ENCODE results near the gene INTS15.
A peak's percentile ranks its signal among the peaks of the same experiment; 100 is the strongest.
"Not testable (repeated sequence)": the region's sequence is repeated elsewhere in the genome, so short reads cannot be mapped to it uniquely, and the experiment has no call there.

The INTS15 gene

DNA sequence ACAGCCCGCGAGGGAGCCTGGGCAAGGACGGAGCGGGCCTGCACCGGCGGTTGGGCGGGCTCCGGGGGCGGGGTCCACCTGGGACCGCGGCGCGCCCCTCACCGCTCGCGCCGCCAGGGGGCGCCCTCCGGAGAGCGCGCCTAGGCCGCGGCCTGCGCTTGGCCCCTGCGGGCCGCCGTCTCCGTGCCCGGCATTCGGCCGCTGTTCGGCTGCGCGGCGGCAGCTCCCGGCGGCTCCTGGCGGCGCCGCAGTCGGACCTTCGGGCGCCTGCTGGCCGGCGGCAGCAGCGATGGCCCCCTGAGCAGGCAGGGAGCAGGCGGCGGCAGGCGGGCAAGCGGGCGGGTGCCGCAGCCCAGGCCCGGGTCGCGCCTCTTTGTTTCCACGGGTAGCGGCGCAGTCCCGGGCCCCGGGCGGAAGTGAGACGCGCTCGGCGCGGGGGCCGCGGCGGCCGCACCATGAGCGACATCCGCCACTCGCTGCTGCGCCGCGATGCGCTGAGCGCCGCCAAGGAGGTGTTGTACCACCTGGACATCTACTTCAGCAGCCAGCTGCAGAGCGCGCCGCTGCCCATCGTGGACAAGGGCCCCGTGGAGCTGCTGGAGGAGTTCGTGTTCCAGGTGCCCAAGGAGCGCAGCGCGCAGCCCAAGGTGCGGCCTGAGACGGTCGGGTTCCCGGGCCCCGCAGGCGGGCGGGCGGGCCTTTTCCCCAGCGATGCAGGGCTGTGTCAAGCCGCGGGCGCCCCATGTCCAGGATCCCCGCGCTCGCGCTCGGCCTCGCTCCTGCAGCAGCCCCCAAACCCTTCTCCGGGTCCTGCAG, at the start of gene INTS15:
Gene INTS15 (plus strand): TSS at position 193 of the 816 bp plus-strand sequence. CDS start 263 bp downstream, at position 456.
- peak; percentile 85 for DNase-seq

DNA sequence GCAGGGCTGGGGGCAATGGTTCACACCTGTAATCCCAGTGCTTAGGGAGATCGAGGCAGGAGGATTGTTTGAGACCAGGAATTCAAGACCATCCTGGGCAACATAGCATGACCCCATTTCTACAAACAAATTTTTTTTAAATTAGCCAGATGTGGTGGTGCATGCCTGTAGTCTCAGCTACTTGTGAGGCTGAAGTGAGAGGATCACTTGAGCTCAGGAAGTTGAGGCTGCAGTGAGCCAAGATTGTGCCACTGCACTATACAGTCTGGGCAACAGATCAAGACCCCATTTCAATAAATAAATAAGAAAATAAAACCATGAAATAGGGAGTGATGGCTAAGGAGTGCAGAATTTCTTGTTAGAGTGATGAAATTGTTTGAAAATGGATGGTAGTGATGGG, 47.5 kb upstream of the INTS15 start:
- no peak for DNase-seq

DNA sequence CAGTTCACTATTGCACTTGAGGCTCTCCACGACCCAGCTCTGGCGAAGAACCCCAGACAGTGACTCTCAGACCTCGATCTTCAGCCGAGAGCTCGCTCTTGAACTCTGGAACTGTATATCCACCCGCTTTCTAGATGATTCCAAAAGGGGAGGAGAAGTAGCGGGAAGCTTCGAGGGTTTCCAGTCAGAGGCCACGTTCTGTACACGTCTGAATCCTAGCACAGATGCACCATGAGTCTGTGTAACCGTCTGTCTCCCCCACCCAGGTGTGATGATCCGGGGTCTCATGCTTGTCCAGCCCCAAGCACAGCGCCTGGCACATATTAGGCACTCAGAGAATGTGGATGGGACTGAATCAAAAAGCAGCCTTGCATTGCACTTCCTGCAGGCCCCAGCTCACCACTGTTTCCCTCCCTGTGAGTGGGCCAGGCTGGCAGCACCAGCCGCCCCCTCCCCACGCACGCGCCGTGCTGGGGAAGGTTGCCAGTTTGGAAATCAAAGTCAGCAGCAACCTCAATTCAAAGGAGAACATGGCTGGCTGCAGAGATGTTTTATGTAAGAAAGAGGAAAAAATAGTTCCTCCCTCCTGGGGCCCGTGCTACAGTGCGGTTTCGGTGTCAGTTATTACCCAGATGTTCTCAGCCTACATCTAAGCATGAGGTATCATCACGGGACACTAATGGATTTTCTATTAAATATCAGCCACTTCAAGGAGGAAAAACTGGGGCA, 44.3 kb upstream of the INTS15 start:
- no peak for DNase-seq

DNA sequence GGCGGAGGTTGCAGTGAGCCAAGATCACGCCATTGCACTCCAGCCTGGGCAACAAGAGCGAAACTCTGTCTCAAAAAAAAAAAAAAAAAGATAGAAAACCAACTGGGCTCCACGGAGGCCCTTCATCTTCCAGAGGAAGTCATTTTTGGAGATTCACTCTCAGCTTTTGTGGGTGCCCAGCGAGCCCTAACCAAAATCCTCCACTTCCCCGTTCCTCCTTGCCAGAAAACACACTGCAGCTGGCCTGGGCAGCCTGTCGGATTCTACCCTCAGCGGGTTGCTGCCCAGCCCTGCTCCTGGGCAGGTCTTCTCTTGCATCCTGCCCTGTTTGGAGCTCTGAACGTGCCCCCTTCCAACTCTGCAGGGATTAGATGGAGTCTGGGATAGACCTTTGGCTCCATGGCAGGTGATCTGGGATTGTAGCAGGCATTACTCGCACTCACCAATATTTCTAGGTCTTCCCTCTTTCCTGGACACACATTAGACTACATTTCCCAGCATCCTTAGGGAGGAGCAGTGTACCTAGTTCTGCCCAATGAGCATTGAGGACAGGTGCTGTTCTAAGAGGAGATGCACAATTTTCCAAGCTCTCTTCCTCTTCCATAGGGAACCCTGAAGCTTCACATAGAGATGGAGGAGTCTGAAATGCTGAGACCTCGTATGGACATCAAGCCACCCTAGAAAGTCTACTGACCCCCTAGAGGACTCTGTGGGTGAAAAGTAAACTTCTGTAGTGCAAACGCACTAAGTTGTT, 43.1 kb upstream of the INTS15 start:
- DNase-seq, result no peak

DNA sequence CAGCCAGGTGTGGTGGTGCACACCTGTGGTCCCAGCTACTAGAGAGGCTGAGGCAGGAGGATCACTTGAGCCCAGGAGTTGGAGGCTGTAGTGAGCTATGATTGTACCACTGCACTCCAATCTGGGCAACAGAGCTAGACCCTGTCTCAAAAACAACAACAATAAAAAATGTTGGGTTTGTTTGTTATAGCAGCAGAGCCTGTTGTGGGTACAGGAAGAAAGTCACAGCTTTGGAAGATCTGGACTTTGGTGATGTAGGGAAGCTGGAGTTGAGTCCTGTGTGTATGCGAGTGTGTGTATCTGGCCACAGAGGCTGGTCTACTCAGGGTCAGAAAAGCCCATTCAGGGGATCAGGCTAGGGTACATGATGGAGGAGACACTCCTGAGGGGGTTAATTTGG, 42.4 kb upstream of the INTS15 start:
- no peak for DNase-seq

DNA sequence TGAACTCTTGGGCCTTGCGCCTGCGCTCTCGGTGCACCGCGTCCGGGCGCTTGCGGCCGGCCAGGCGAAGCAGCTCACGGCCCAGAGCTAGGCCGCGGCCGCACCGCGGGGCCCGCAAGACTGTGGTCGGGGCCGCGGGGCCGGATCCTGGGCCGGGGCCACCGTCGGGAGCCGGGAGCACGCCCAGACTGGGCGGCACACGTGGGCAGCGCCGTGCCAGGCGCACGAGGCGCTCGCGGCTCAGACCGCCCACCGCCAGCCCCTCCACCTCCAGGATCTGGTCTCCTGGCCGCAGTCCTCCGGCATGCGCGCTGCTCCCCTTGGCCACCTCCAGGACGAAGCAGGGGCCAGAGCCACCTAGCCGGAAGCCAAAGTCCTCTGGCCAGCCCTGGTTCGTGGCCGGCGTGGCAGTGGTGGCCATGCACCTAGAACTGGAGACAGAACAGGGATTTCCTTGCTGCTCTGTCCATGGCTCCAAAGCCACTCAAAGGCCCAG, 38.8 kb upstream of the INTS15 start, which contains the start of gene GRID2IP:
Gene GRID2IP (minus strand): TSS at position 446 of the 496 bp plus-strand sequence. CDS start 25 bp downstream, at position 421.
- DNase-seq, result no peak

DNA sequence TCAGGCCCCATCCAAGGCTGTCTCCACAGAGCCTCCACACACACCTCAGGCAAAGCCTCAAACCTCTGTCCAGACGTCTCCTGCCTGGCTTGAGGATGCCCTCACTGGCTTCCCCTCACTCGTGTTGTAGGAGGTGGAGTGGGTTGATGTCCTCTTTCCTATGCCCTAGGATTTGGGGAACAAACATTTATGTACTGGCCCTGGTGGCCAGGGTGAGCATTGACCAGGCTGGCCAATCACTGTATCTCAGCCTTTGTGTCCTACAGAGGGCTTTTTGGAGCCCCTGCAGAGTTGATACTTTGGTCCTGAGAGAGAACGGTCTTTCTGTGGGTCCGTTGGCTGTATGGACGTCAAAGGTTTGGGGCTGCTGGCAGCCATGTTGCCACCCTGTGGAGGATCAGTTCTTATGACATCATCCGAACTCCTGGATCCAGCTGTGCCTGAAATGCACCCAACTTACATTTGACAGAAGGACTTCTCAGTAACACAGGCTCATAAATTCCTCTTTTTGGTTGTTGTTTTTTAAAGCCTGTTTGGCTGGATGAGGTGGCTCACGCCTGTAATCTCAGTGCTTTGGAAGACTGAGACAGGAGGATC, 36.3 kb upstream of the INTS15 start:
- DNase-seq, result no peak

DNA sequence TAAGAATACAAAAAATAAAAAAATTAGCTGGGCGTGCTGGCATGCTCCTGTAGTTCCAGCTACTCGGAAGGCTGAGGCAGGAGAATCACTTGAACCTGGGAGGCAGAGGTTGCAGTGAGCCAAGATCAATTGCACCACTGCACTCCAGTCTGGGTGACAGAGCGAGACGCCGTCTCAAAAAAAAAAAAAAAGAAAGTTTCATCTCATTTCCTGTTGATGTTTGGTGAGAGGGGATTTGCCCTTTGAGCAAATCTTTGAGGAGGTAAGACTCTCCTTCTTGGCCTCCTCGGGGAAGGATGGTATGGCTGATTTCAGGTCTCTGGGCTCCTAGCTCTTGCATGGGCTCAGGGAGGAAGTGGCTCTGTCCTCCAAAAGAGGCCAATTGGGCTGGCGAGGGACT, 35.0 kb upstream of the INTS15 start:
- no peak for DNase-seq

DNA sequence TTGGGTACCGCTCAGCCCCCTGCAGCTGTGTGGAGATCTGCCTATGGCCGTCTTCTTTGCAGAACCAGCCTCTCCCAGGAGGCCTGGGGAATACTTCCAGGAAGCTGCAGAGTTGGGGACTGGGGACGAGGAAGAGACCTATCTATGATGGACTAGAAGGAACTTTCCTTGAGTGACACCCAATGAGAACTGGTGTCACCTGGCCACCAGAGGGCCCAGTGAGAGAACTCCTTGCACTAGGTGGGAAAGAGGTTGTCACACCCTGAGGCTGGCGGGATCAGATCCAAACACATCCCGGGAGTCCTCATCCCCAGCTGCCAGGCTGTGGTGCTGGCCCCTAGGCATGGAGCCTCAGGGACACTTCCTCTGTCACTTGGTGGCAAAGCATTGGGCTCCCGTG, 33.6 kb upstream of the INTS15 start:
- DNase-seq, result no peak

DNA sequence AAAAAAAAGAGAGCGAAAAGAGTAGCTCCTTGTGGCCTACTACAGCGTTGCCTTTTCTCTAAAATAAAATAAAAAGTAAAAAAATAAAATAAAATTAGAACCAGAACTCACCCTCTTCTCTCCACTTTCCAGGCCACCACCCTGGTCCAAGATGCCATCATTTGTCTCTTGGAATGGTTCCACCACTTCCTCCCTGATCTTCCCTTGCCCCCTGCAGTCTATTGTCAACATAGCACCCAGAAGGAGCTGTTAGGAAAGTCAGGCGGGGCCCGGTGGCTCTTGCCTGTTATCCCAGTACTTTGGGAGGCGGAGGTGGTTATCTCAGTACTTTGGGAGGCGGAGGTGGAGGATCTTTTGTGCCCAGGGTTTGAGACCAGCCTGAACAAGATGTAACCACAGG, 31.0 kb upstream of the INTS15 start:
- no peak for DNase-seq

DNA sequence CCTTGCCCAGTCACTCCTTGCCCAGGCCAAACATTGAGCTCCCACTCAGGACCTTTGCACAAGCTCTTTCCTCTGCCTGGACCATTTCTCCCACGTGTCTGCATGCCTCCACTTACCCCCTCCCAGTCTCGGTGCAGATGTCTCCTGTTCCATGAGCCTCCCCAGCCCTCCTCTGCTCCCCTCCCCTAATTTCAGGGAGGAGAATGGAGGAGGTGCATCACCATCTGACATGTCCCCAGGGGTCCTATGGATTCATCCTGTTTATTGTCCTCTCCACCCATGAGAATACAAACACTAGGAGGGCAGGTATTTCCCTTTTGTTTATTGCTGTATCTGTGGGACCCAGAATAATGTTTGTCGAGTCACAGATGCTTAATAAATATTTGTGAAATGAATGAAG, 29.9 kb upstream of the INTS15 start:
- no peak for DNase-seq

DNA sequence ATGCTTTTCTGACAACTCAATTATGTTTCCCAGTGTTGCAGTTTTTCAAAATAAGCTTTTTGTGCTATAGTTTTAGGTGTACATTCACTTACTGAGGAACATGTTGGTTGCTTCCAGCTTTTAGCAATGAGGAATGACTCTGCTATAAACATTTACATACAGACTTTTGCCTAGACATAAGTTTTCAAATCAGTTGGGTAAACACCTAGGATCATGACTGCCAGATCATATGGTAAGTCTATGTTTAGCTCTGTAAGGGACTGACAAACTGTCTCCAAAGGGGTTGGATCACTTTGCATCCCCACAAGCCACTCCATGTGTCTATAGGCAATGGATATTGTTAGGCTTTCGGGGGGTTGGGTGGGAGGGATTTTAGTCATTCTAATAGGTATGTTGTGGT, 27.7 kb upstream of the INTS15 start:
- DNase-seq, result no peak

DNA sequence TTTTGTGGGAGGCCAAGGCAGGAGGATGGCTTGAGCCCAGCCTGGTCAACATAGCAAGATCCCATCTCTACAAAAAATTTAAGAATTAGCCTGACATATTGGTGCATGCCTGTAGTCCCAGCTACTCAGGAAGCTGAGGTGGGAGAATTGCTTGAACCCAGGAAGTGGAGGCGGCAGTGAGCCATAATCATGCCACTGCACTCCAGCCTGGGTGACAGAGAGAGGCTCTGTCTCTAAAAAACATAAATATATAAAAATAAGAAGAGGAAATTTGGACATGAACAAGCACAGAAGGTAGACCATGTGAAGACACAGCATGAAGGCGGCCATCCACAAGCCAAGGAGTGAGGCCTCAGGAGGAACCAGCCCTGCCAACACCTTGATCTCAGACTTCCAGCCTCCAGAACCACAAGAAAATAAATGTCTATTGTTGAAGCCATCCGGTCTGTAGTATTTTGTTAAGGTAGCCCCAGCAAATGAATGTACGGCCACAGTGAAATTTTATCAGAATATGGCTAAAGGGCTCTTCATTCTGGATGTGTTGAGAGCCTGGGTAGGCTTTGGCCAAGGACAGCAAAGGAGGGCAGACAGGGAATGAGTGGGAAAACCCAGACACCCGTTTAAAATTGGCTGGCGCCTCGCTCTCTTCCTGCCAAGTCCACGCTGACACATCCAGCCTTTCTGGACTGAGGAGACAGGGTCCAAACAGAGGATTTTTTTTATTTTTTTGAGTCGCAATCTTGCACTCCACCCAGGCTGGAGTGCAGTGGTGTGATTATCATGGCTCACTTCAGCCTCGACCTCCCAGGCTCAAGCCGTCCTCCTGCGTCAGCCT, 25.7 kb upstream of the INTS15 start:
- no peak for DNase-seq

DNA sequence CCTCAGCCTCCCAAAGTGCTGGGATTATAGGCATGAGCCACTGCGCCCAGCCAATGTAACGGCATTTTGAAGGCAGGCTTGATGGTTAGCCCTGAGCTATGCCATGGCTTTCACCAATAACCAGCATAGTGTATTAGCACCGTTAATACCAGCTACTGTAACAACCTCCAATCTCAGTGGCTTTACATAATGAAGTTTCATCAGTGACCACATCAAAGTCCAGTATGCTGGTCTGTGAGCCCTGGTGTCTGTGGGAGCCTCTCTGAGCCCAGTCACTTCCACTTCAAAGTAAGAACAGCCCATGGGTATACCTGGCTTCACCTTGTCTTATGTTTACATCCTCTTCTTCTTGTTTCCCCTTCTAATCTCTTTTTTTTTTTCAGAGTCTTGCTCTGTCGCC, 24.2 kb upstream of the INTS15 start:
- no peak for DNase-seq

DNA sequence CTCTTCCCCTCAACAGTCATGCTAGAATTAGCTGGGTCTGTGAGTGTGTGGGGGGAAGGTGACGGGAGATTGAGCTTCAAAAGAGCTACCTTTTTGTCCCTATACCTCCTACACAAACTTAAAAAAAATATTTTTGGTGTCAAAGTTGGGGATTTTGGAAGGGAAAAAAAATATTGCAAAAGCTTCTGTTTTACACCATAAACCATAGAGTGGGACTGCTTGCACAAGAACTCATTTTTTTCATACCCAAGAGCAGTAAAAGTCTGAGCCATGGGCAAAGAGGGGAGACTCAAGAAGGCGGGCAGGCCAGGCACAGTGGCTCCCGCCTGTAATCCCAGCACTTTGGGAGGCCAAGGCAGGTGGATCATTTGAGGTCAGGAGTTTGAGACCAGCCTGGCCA, 21.9 kb upstream of the INTS15 start:
- DNase-seq, result no peak

DNA sequence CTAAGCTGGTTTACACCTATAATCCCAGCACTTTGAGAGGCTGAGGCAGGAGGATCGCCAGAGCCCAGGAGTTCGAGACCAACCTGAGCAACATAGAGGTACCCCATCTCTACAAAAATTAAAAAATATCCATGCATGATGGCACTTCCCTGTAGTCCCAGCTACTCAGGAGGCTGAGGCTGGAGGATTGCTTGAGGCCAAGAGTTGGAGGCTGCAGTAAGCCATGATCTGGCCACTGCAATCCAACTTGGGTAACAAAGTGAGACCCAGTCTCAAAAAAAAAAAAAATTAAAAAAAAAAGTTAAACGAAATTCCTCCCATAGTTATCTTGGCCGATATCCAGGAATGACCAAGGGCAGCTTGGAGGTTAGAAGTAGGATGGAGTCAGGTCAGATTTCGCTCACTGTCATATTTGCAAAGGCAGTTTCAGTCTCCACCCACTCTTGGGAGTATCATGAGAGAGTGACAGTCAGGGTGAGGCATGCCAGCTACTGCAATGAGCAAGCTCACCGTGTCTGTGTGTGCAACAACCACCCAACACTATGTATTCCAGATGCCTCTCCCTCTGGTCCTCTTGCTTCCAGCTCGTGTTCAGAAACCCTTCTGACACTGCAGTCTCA, 18.6 kb upstream of the INTS15 start:
- DNase-seq, result no peak

DNA sequence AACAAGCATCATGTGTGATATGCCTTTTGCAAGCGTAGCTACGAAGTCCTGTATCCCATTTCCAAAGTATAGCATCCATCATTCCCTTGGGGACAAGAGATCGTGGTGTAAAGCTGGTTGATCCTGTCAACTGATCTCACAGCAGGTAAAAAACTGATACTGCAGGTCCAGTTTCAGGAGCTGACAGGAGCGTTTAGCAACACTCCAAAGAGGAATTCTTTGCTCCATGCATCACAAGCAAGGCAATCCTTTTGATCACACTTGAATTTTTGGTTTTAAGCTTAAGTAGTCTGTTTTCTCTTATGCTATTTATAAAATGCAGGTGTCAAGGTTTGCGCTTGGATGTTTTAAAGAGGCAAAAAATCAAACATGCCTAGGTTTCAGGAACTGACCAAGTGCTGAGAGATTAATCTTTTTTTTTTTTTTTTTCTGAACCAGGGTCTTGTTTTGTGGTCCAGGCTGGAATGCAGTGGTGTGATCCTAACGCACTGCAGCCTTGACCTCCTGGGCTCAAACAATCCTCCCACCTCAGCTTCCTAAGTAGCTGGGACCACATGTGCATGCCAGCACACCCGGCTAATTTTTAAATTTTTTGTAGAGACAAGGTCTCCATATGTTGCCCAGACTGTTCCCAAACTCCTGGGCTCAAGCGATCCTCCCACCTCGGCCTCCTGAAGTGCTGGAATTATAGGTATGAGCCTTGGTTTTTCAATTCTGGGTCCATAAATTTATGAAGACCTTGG, 14.4 kb upstream of the INTS15 start:
- no peak for DNase-seq

DNA sequence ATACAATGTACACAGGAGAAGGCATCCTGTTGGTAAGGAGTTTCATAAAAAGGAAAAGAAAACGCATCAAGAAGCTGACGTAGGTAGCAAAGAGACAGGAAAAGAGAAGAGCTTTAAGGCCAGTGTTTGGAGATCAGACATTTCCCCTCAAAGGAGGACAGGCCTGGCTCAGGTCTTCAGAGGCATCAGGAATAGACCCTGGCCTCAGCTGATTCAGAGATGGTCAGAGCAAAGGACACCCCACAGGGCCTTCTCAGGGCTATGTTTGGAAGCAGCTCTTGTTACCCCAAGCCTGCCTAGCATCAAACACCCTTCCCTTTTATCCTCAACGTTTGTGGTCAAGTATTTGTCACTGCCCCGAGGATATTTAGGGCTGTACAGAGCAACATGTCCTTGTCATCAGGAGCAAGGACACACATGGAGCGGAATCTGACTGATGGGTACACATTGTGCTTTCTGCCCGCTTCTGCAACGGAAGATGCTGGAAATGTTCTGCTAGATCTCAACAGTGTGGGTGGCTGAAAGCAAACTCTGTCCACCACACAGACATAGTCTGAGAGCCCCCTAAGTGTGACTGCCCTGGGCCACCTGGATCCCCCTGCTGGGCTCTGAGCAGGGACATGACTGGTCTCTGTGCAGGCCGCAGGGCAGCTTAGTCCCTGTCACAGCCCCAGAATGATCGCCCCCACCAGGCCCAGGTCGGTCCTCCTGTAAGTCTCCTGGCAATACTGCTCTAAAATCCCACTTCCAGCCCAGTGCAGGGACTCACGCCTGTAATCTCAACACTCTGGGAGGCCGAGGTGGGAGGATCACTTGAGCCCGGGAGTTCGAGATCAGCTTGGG, 13.6 kb upstream of the INTS15 start:
- no peak for DNase-seq

DNA sequence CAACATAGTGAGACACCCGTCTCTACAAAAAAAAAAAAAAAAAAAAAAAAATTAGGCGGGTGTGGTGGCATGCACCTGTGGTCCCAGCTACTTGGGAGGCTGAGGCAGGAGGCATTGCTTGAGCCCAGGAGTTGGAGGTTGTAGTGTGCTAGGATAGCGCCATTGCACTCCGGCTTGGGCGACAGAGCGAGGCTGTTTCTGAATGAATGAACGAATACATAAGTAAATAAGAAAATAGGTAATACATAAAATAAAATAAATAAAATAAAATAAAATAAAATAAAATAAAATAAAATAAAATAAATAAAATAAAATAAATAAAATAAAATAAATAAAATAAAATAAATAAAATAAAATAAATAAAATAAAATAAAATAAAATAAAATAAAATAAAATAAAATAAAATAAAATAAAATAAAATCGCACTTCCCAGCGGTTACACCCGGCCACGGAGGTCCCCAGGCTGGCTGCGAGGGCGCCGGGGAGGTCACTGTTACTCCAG, 12.9 kb upstream of the INTS15 start:
- DNase-seq, result not testable (repeated sequence)

Data from right hindlimb (tissue), 1 donor.